ENCODE results near the gene TEF. TPM values are rescaled to one million over a fixed set of nuclear protein-coding genes. Genes with fewer than 3 reads are reported as not detected.

The TEF gene, protein sequence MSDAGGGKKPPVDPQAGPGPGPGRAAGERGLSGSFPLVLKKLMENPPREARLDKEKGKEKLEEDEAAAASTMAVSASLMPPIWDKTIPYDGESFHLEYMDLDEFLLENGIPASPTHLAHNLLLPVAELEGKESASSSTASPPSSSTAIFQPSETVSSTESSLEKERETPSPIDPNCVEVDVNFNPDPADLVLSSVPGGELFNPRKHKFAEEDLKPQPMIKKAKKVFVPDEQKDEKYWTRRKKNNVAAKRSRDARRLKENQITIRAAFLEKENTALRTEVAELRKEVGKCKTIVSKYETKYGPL
- total RNA-seq: 10 to 100 TPM; 19.5 to 47.8 (median 36.6) TPM

DNA sequence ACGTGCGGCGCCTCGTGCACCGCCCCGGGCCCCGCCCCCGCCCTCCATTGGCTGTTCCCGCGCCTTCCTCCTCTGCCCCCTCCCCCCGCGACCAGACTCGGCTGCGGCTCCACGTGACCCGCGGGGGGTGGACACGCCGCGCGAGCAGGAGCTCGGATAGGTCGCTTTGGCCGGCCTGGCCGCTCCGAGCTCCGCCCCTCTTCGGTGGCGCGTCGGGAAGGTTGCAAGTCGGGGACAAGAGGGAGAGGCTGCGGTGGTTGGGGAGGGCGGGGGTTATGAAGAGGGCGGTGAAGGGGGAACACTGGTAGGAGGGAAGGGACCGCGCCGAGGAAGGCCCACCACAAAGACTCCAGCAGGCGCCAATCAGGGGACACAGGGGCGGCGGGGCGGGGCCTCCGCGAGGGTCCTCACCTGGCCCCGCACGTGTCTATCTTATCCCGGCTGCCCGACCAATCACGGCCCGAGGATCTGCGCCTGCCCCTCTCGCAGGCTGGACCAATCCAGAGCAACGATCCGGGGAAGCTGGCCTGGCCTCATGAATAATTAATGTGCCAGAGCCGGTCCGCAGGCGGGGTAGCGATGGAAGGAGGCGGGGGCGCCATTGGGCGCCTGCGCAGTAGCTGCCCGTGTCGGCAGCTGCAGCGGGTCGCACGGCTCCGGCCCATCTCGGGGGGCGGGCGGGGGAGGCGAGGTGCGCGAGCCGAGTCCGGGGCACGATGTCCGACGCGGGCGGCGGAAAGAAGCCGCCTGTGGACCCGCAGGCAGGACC lies at the start of gene TEF:
TEF (plus strand) TSS at position 614 of the 769 bp plus-strand sequence; CDS start at position 717, 103 bp downstream.
- peak; percentile 100 for DNase-seq (ENCODE audit: extremely low spot score)
- TF ChIP-seq, protein P1, sequence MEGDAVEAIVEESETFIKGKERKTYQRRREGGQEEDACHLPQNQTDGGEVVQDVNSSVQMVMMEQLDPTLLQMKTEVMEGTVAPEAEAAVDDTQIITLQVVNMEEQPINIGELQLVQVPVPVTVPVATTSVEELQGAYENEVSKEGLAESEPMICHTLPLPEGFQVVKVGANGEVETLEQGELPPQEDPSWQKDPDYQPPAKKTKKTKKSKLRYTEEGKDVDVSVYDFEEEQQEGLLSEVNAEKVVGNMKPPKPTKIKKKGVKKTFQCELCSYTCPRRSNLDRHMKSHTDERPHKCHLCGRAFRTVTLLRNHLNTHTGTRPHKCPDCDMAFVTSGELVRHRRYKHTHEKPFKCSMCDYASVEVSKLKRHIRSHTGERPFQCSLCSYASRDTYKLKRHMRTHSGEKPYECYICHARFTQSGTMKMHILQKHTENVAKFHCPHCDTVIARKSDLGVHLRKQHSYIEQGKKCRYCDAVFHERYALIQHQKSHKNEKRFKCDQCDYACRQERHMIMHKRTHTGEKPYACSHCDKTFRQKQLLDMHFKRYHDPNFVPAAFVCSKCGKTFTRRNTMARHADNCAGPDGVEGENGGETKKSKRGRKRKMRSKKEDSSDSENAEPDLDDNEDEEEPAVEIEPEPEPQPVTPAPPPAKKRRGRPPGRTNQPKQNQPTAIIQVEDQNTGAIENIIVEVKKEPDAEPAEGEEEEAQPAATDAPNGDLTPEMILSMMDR (IDR thresholded peaks at IDR 0.05): peak in 1 of 3 experiments; percentile 4
- TF ChIP-seq EP300 (IDR thresholded peaks at IDR 0.05) (no peak), POLR2AphosphoS5 (IDR thresholded peaks at IDR 0.05) (peak; percentile 85 to 87), POLR2A (IDR thresholded peaks at IDR 0.05; ENCODE audit: low read depth) (no peak)
- intact Hi-C loops (cut with DNase I): no loop called here

DNA sequence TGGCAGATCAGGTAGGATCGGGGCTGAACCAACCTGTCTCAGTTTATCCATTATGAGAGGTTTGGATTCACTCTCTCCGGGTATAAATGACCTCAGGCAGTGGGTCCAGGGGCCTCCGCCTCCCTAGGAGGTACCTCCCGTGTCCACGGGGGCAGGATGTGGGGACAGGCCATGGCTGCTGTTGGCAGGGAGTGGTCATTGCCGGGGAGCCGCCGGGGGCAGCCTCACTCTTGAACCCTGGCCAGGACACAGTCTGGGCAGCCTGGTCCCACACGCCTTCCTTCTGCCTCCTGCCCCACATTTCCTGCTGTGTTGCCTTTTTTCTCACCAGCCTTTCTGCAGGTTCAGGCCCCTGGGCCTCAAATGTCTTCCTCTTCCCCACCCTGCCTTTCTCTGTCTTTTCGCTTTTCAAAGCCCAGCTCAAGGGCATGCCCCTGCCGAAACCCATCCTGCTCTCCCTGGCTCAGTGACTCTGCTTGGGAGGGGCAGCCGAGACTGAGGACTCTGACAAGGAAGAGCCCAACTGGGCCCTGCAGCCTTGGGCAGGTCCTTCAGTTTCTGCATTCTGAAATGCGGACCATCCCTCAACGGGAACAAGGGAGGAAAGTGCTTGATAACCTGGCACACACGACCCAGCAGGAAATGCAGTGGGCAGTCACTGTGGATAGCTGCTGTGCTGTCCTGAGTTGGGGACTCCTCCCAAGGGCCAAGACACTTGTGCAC lies 49.4 kb upstream of the TEF start:
- TF ChIP-seq POLR2A (IDR thresholded peaks at IDR 0.05; ENCODE audit: low read depth) (no peak), POLR2AphosphoS5 (IDR thresholded peaks at IDR 0.05) (no peak), EP300 (IDR thresholded peaks at IDR 0.05) (no peak)
- TF ChIP-seq, protein P1 (IDR thresholded peaks at IDR 0.05): no peak
- H3K4me1 ChIP-seq: peaks cover 0 to 8% (median 0%) of the 10 kb centered on the region in 4 donors
- no peak overlapping the region for H3K27ac ChIP-seq (replicated peaks in 1 of 4)
- no peaks in the 10 kb centered on the region for H3K27me3 ChIP-seq
- H3K4me3 ChIP-seq: no peak overlapping the region
- peaks cover 33 to 99% (median 80%) of the 10 kb centered on the region in 4 donors for H3K36me3 ChIP-seq
- DNase-seq (ENCODE audit: extremely low spot score): no peak
- WGBS: 90% methylated on average over 12 of the region's 15 CpGs
- intact Hi-C loops (cut with DNase I): no loop called here
- H3K9me3 ChIP-seq: no peaks in the 10 kb centered on the region

More for the DNA sequence above, at the start of gene TEF:
- peaks cover 27 to 75% (median 55%) of the 10 kb centered on the region in 4 donors for H3K4me1 ChIP-seq
- H3K27me3 ChIP-seq: no peaks in the 10 kb centered on the region
- H3K9me3 ChIP-seq: no peaks in the 10 kb centered on the region
- H3K4me3 ChIP-seq: peak within 1 kb of the TSS; percentile 85 to 96 (median 88)
- WGBS: 1% methylated on average over 29 of the region's 84 CpGs
- peak within 1 kb of the TSS; percentile 99 to 100 (median 99) for H3K27ac ChIP-seq (replicated peaks in 1 of 4)
- peaks cover 0 to 7% (median 3%) of the 10 kb centered on the region in 4 donors for H3K36me3 ChIP-seq

- no peak overlapping the region for H3K4me3 ChIP-seq
- no peaks in the 10 kb centered on the region for H3K9me3 ChIP-seq
- H3K27ac ChIP-seq (replicated peaks in 1 of 4): no peak overlapping the region
- intact Hi-C loops (cut with DNase I): no loop called here
- H3K27me3 ChIP-seq: no peaks in the 10 kb centered on the region
- 100% methylated on average over 3 of the region's 3 CpGs for WGBS
- peaks cover 19 to 100% (median 74%) of the 10 kb centered on the region in 4 donors for H3K36me3 ChIP-seq
- no peak for DNase-seq (ENCODE audit: extremely low spot score)
- no peak for TF ChIP-seq POLR2AphosphoS5 (IDR thresholded peaks at IDR 0.05)
- peaks cover 0 to 8% (median 0%) of the 10 kb centered on the region in 4 donors for H3K4me1 ChIP-seq
These were observed 47.9 kb upstream of the TEF start for GRCh38 chr22:41333806-41334205.

GRCh38 chr22:41334215-41334614 lies 47.5 kb upstream of the TEF start:
- H3K4me1 ChIP-seq: peaks cover 0 to 8% (median 0%) of the 10 kb centered on the region in 4 donors
- no peaks in the 10 kb centered on the region for H3K9me3 ChIP-seq
- no peak overlapping the region for H3K4me3 ChIP-seq
- TF ChIP-seq, protein P1 (IDR thresholded peaks at IDR 0.05): no peak
- TF ChIP-seq POLR2A (IDR thresholded peaks at IDR 0.05; ENCODE audit: low read depth) (no peak), EP300 (IDR thresholded peaks at IDR 0.05) (no peak), POLR2AphosphoS5 (IDR thresholded peaks at IDR 0.05) (no peak)
- DNase-seq (ENCODE audit: extremely low spot score): no peak
- no peaks in the 10 kb centered on the region for H3K27me3 ChIP-seq
- H3K27ac ChIP-seq (replicated peaks in 1 of 4): no peak overlapping the region
- WGBS: 95% methylated on average over 3 of the region's 3 CpGs
- intact Hi-C loops (cut with DNase I): no loop called here
- peaks cover 19 to 100% (median 74%) of the 10 kb centered on the region in 4 donors for H3K36me3 ChIP-seq

All from esophagus muscularis mucosa (tissue), 4 donors.